Midbrain (tissue), 1 donor: Measurements from ENCODE around the gene RAPGEF3.

Experiments used
- DNase-seq: peaks from one replicate; lab custom pipeline; 2025; lab: John Stamatoyannopoulos, UW

Gene RAPGEF3

GRCh38 chr12:47687636-47688035 is 71.0 kb downstream of the RAPGEF3 start:
- no peak for DNase-seq

GRCh38 chr12:47686645-47687240 is 71.9 kb downstream of the RAPGEF3 start:
- peak; percentile 70 for DNase-seq
